Keratinocyte (primary cell): ENCODE data around the gene ERFL.

ENCODE experiments used
- CTCF ChIP-seq, 3 experiments: IDR thresholded peaks in 1 of 3; conservative IDR thresholded peaks in 1 of 3; optimal IDR thresholded peaks in 1 of 3; 2 replicates in 2 of 3; 3 replicates in 1 of 3; pipeline versions ENCODE3 to v1.5.1; 2011; ENCODE audit warnings: low read length in 3 of 3, mild to moderate bottlenecking in 3 of 3, moderate library complexity in 2 of 3, control low read depth in 1 of 3, inconsistent platforms in 1 of 3; ENCODE audit not compliant: insufficient read depth in 2 of 3; ENCODE audit errors: extremely low read depth in 1 of 3
- EZH2 ChIP-seq: IDR thresholded peaks from one replicate; pipeline ENCODE4 v1.6.1; 2012; ENCODE audit warnings: inconsistent platforms, mild to moderate bottlenecking, low read length, moderate library complexity

GRCh38 chr19:41958367-41959055 is 30.3 kb upstream of the ERFL start:
- TF ChIP-seq EZH2 (no peak), CTCF (optimal IDR thresholded peaks at IDR 0.05 in 1 of 3, IDR thresholded peaks at IDR 0.05 in 1 of 3, conservative IDR thresholded peaks at IDR 0.05 in 1 of 3; ENCODE audit: extremely low read depth in 1 of 3, insufficient read depth in 2 of 3, low read length in 3 of 3) (no peak)
